GM11168 (cell line): ENCODE measurements around the gene NLRP1.

Source experiments
- in situ Hi-C: fragments of 300-500 bp; cut with MboI; formaldehyde crosslinking; loops from one replicate; pipeline ENCODE4 v1.12.0; 2022; ENCODE audit warnings: low sequenced_read_pairs; ENCODE audit not compliant: unreplicated experiment

NLRP1 gene

GRCh38 chr17:5558815-5559785 is 25.2 kb downstream of the NLRP1 start:
- in situ Hi-C loops, result no loop called here

DNA sequence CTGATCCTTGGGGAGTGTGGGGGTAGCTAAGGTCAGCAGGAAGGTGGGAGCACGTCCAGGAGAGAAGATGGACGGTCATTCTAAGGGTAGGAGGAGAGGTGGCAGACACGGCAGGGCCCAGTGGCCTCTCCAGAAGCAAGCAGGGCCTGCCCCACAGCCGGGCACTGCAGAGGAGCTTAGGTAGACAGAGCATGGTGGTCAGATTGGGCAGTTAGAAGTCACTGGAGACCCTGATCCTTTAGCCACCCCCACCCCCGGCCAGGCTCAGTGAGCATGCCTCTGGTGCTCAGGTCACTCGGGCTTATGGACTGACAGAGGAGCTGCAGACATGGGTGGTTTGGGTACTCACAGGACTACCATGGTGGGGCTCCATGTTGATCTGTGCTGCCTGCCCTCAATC is 26.3 kb downstream of the NLRP1 start:
- in situ Hi-C loops, result no loop called here

GRCh38 chr17:5557485-5557884 is 26.8 kb downstream of the NLRP1 start:
- in situ Hi-C loops, result no loop called here

GRCh38 chr17:5555254-5555653 is 29.1 kb downstream of the NLRP1 start:
- in situ Hi-C loops, result no loop called here

GRCh38 chr17:5553479-5553878 is 30.8 kb downstream of the NLRP1 start:
- in situ Hi-C loops, result no loop called here

DNA sequence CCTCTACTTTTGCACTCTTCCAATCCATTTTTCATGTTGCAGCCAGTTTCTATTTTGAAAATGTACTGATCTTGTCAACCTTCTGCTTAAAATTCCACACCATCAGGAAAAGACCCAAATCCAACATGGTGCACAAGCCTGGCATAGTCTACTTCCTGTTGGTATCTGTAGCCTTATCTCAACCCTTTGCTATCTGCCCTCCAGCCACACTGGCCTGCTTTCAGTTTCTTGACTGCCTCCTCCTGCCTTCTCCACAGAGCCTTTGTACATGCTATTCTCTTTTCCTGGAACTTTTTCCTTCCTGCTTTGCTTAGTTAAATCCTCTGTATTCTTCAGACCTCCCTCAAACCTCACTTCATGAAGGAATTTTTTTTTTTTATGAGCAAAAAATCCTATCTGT is 31.5 kb downstream of the NLRP1 start:
- in situ Hi-C loops, result no loop called here

- in situ Hi-C loops, result no loop called here
These were observed 39.0 kb downstream of the NLRP1 start for GRCh38 chr17:5545051-5545987.

DNA sequence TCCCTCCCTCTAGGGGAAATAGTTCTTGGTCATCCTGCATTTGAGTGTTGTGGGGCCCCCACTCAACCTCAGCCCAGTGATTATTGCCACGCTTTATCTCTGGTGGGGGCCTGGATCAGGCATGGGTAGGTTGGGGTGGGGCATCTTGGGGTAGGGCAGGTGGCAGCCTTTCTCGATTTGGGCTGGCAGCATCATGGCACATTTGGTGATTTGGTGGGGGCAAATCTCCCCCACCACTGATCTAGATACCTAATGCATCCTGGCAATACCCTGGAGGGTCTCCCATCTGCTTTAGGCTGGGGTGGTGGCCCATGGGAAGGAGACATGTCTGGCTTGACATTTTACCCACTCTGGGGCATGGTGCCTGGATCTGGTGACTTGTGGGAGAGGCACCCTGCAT is 40.2 kb downstream of the NLRP1 start:
- in situ Hi-C loops, result no loop called here

DNA sequence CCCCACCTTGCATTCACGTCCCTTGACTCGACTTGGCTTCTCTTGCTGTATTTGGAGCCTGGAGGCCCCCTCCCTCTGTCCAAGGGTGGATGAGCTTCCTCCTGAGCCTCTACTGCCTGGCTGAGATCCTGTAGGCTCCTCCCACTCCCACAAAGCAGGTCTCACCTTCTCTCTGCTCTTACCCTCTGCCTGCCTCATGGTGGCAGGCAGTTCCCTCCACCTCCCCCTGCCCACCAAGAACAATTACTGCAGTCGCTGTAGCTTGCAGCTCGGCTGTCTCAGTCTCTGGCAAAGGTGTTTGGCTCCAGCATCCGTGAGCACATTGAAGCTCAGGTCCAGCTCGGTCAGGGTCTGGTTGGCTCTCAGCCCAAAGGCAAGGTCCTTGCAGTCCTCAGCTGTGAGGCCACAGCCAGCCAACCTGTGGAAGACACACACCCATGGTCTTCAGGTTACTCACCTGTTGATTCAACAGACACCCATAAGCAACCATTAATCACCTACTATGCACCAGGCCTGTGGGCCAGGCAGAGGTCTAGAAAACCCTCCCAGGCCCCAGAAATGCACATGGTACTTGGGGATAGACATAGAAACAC is 42.6 kb downstream of the NLRP1 start:
- in situ Hi-C loops, result no loop called here

DNA sequence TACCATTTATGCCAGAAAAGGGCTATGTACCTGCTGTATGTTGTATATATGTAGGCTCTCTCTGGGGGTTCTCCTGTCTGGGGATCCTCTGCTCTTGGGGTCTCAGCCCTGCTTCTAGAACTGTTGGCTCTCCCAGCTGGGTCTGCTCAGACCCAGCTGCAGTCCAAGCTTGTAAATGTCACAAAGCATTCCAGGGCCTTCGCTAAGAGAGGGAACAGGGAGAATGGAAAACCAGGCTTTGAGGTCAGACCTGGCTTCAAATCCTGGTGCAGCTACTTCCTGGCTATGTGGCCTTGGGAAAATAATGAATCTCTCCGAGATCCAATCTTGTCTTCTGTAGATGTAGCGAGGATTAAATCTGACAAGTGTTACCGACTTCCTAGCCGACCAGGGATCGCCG is 44.0 kb downstream of the NLRP1 start:
- in situ Hi-C loops, result no loop called here

GRCh38 chr17:5539286-5539685 is 45.0 kb downstream of the NLRP1 start:
- in situ Hi-C loops, result no loop called here

- in situ Hi-C loops, result no loop called here
These were observed 47.3 kb downstream of the NLRP1 start for GRCh38 chr17:5536866-5537650.

DNA sequence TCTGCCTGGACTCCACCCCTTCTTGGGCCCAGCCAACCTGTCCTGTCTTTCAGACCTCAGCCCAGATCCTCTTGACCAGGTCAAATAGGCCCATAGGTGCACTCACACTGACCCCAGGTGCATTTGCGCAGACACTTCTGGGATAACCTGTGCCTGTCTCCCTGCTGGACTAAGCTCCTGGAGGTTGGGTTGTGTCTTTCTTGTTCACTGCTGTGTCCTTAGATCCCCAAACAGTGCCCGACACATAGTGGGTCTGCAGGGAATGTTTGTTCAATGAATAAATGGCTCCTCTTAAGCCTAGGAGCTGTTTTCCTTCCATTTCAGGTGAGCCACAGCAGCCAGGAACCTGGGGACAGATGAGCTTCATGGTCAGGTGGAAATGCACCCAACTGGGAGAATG is 48.9 kb downstream of the NLRP1 start:
- in situ Hi-C loops, result no loop called here

- in situ Hi-C loops, result no loop called here
These were observed 50.6 kb downstream of the NLRP1 start for GRCh38 chr17:5533486-5534315.

DNA sequence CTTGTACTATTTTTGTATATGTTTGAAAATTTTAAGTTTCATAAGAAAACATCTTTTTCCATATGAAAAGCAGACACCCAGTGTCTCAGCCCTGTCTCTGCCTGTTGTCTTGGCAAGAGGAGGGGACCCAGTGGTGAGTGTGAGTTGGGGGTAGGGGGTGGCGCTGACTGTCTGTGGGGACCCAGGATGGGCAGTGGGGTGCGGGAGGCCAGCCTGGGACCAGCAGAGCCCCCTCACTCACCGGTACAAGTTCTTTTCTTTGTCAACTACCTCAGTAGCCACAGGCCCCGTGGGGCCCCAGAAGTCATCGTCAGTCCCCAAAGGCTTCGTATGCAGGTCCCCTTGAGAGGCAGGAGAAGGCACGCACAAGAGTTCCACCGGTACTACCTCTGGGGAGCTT is 51.7 kb downstream of the NLRP1 start:
- in situ Hi-C loops, result no loop called here

- in situ Hi-C loops, result no loop called here
These were observed 53.3 kb downstream of the NLRP1 start for GRCh38 chr17:5531085-5531418.

GRCh38 chr17:5530265-5531084 is 53.8 kb downstream of the NLRP1 start:
- in situ Hi-C loops, result no loop called here

DNA sequence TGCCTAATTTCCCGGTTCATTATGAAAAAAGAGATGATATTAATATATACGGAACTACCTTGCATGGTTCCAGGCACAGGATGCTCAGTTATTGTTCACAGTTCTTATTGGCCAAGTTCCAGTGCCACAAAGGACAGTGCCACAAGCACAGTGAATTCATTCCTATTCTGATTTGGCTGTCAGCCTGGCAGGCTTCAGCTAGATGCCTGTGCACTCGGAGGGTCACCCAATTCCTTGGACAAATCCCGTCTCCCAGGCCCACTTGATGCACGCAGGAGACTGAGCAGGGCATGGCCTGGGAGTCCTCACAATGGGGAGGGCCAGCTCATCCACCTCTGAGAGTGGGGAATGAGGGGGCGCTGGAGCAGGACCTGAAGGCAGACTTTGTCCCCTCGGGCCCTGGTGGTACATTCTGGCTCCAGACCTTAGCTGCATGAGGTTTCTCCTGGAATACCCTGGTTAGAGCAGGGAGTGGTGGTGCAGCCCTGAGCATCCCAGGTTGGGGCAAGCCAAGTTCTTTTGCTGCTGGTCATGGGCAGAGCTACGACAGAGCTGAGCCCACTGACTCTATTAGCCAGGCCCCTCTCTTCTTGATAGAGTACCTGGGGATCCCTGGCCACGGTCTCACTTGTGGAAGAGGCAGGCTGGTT is 56.6 kb downstream of the NLRP1 start:
- in situ Hi-C loops, result no loop called here
